Endothelial cell (in vitro differentiated cells): Measurements from ENCODE around the gene ZAP70. TPM values are rescaled to one million over a fixed set of nuclear protein-coding genes. Genes with fewer than 3 reads are reported as not detected.

ENCODE experiments used
- DNase-seq: peaks from one replicate; pipeline ENCODE4 v3.0.0; 2021; ENCODE audit warnings: low spot score
- H3K27ac Mint-ChIP-seq: one replicate; pipeline ENCODE4 v1.8.0; 2021; ENCODE audit warnings: mixed read lengths, inconsistent platforms; ENCODE audit not compliant: unreplicated experiment
- H3K27me3 Mint-ChIP-seq: one replicate; pipeline ENCODE4 v1.8.0; 2021; ENCODE audit warnings: mild to moderate bottlenecking, moderate library complexity, mixed read lengths, inconsistent platforms; ENCODE audit not compliant: unreplicated experiment
- H3K36me3 Mint-ChIP-seq: one replicate; pipeline ENCODE4 v1.8.0; 2021; ENCODE audit warnings: mild to moderate bottlenecking, low read depth, mixed read lengths, inconsistent platforms; ENCODE audit not compliant: unreplicated experiment
- H3K4me1 Mint-ChIP-seq: one replicate; pipeline ENCODE4 v1.8.0; 2021; ENCODE audit warnings: mild to moderate bottlenecking, mixed read lengths, inconsistent platforms; ENCODE audit not compliant: unreplicated experiment
- H3K4me3 Mint-ChIP-seq: one replicate; pipeline ENCODE4 v1.8.0; 2021; ENCODE audit warnings: mild to moderate bottlenecking, mixed read lengths, inconsistent platforms; ENCODE audit not compliant: unreplicated experiment
- H3K9me3 Mint-ChIP-seq: one replicate; pipeline ENCODE4 v1.8.0; 2021; ENCODE audit warnings: mixed read lengths, inconsistent platforms; ENCODE audit not compliant: unreplicated experiment
- CTCF ChIP-seq: fragments of 200-600 bp; sonication (generic); IDR thresholded peaks from one replicate; pipeline ENCODE4 v1.5.0; 2021; ENCODE audit warnings: antibody characterized with exemption; ENCODE audit not compliant: unreplicated experiment
- total RNA-seq: library from RNA; stranded (reverse); fragmentation: NEBNext Ultra II Directional; extraction: Animal tissue kit (Norgen Biotek cat#: 25700); gene quantifications from one replicate; pipeline ENCODE4 v1.2.1, GENCODE V29; 2021; ENCODE audit not compliant: unreplicated experiment

Gene ZAP70
- total RNA-seq, 1 donor from 2014 or later: 93.4 TPM

DNA sequence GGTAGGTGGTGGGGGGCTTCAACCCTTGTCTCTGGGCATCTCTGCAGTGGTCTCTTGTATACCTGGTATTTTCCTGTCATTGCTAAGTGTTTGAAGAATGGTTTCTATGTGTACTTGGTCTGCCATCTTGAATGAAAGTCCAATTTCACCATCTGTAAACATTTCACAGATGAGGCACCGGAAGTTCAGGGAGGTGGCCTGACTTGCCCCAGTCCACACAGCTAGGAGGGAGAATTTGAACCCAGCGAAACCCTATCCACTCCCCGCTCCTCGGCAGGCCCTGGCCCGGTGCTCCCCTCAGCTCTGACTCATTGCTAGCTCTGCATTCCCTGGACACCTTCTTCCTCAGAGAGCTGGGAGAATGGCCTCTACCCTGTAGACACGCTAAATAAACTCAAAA lies 30.5 kb downstream of the ZAP70 start:
- Mint-ChIP-seq H3K9me3 (no peaks in the 10 kb centered on the region), H3K27ac (no peak overlapping the region), H3K4me3 (peak overlapping the region; percentile 69), H3K27me3 (no peaks in the 10 kb centered on the region), H3K36me3 (peaks cover 22% of the 10 kb centered on the region), H3K4me1 (peaks cover 28% of the 10 kb centered on the region)
- no peak for TF ChIP-seq CTCF
- no peak for DNase-seq

DNA sequence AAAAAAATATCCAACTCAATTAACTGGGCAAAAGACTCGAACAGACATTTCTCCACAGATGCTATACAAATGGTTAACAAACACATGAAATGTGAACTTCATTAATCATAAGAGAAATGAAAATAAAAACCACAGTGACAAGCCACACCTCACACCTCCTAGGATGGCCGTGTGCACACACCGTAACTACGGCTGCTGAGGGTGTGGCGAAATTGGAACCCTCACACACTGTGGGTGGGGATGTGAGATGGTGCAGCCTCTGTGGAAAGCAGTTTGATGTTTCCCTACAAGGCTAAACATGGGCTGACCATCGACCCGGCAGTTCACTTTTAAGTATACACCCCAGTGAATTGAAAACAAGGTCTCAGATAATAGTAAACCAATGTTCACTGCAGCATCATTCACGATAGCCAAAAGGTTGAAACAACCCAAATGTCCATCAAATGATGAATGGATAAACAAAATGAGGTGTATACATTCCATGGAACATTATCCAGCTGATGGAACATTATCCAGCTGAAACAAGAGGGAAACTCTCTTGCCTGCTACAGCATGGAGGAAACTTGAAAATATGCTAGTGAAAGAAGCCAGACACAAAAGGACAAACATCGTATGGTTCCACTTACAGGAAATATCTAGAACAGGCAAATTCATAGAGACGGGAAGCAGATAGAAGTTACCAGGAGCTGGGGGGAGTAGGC lies 32.2 kb downstream of the ZAP70 start:
- H3K27ac Mint-ChIP-seq: no peak overlapping the region

GRCh38 chr2:97747285-97747684 lies 33.9 kb downstream of the ZAP70 start:
- H3K4me3 Mint-ChIP-seq: no peak overlapping the region
- H3K27ac Mint-ChIP-seq: no peak overlapping the region
- H3K36me3 Mint-ChIP-seq: peaks cover 9% of the 10 kb centered on the region
- no peak for DNase-seq
- no peak for TF ChIP-seq CTCF
- peaks cover 13% of the 10 kb centered on the region for H3K4me1 Mint-ChIP-seq
- no peaks in the 10 kb centered on the region for H3K9me3 Mint-ChIP-seq
- no peaks in the 10 kb centered on the region for H3K27me3 Mint-ChIP-seq

More for the DNA sequence above, 32.2 kb downstream of the ZAP70 start:
- no peak overlapping the region for H3K4me3 Mint-ChIP-seq
- no peaks in the 10 kb centered on the region for H3K27me3 Mint-ChIP-seq
- H3K9me3 Mint-ChIP-seq: no peaks in the 10 kb centered on the region
- H3K36me3 Mint-ChIP-seq: peaks cover 15% of the 10 kb centered on the region
- peaks cover 25% of the 10 kb centered on the region for H3K4me1 Mint-ChIP-seq
- DNase-seq: no peak
- TF ChIP-seq CTCF: no peak

DNA sequence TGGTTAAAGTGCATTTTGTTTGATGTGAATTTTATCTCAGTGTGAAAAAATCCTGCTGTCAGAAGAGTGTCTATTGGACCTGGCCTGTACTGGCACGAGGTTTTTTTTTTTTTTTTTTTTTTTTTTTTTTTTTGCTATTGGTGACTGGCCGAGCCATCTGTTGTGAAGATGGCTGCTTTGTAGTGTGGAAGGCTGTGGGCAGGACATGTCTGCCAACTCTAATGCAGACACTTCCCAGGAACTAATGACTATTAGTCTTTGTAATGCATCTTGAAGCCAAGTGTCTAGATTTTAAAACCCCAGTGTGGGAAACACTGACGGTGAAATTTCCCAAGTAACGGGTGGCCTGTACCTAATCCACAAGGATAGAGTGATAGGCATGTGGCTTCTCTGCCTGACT lies 34.3 kb downstream of the ZAP70 start:
- Mint-ChIP-seq H3K9me3 (no peaks in the 10 kb centered on the region), H3K4me3 (no peak overlapping the region), H3K27ac (no peak overlapping the region), H3K4me1 (peaks cover 9% of the 10 kb centered on the region), H3K27me3 (no peaks in the 10 kb centered on the region), H3K36me3 (peaks cover 9% of the 10 kb centered on the region)
- no peak for DNase-seq
- TF ChIP-seq CTCF: no peak

DNA sequence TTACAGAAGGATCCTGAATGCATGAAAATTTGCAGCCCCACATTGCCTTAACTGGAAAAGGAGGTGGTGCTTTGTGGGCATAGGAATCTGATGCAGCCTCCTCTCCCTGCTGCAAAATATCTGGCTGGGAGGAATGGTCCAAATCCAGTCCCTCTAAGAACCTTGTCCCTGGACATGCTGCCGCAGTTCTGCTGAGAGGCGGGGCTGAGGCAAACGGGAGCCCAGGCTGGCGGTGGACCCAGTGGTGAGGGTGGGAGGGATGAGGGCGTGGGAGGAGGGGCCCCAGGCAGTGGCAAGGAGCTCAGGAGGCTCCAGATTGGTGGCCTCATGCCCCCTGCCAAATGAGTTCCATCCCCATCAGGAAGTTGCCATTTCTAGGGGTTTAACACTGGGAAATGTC lies 36.2 kb downstream of the ZAP70 start:
- Mint-ChIP-seq H3K27me3 (no peaks in the 10 kb centered on the region), H3K27ac (no peak overlapping the region), H3K36me3 (peaks cover 4% of the 10 kb centered on the region), H3K4me1 (peaks cover 9% of the 10 kb centered on the region), H3K4me3 (no peak overlapping the region), H3K9me3 (no peaks in the 10 kb centered on the region)
- TF ChIP-seq CTCF: no peak
- DNase-seq: no peak
